GM19397 (cell line): Measurements from ENCODE around the gene KIR2DL3.
"Not testable (repeated sequence)": the region's sequence is repeated elsewhere in the genome, so short reads cannot be mapped to it uniquely, and the experiment has no call there.

Experiments
- ATAC-seq: cut with Tn5 transposase; IDR thresholded peaks from one replicate; pipeline ENCODE4 v1.9.1; 2021; ENCODE audit warnings: mild to moderate bottlenecking, moderate library complexity; ENCODE audit not compliant: unreplicated experiment

Gene KIR2DL3

DNA sequence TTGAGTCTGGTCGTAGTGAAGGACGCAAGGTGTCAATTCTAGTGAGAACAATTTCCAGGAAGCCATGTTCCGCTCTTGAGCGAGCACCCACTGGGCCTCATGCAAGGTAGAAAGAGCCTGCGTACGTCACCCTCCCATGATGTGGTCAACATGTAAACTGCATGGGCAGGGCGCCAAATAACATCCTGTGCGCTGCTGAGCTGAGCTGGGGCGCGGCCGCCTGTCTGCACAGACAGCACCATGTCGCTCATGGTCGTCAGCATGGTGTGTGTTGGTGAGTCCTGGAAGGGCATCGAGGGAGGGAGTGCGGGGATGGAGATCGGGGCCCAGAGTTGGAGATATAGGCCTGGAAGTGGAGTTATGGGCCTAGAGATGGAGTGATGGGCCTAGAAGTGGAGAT lies at the start of gene KIR2DL3:
Gene KIR2DL3 (plus strand): TSS at position 208 of the 400 bp plus-strand sequence. CDS start 33 bp downstream, at position 241.
- not testable (repeated sequence) for ATAC-seq

DNA sequence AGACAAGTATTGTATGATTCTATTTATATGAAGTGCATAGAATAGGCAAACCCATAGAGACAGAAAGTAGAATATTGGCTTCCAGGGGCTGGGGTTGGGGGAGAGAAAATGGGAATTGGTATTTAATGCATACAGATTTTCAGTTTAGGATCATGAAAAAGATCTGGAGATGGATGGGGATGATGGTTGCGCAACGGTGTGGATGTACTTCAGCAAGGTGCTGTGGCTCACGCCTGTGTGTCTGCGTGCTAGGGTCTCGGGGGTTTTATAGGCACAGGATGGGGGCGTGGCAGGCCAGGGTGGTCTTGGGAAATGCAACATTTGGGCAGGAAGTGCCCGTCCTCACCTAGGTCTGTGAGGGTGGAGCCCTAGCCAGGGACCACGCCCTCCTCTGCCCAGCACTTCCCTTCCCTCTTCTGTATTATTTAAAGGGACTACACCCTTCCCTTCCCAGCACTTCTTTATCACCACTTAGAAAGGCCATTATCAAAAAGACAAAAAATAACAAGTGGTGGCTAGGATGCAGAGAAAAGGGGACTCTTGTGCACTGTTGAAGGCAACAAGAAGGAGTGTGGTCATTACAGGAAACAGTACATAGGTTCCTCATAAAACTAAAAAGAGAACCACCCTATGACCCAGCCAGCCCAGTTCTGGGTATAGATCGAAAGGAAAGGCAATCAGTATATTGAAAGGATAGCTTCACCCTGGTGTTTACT lies 46.6 kb upstream of the KIR2DL3 start:
- no peak for ATAC-seq

DNA sequence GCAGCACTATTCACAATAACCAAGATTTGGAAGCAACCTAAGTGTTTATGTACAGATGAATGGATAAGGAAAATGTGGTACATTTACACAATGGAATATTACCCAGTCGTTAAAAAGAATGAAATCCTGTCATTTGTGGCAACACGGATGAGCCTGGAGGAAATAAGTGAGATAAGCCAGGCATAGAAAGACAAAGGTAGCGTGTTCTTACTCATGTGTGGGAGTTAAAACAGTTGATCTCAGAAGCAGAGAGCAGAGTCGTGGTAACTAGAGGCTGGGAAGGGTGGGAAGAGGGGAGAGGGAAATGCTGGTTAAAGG lies 46.1 kb upstream of the KIR2DL3 start:
- ATAC-seq: no peak

DNA sequence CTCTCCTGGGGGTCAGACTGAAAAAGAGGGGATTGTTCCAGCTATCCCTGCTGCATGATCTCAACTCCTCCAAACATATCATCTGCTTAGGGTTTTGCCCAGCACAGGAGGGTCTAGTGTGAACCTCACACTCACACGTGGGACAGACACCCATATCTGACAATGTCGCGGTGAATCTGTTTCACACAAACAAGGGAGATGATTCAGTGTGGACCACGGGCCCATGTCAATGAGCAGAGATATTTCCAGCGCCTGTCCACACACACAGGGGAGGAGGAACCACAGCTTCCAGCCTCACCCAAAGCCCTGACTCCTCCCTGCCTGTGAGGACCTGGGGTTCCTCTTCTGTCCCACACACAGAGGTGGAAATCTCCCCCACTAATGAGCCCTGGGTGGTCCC lies 43.7 kb upstream of the KIR2DL3 start:
- no peak for ATAC-seq

DNA sequence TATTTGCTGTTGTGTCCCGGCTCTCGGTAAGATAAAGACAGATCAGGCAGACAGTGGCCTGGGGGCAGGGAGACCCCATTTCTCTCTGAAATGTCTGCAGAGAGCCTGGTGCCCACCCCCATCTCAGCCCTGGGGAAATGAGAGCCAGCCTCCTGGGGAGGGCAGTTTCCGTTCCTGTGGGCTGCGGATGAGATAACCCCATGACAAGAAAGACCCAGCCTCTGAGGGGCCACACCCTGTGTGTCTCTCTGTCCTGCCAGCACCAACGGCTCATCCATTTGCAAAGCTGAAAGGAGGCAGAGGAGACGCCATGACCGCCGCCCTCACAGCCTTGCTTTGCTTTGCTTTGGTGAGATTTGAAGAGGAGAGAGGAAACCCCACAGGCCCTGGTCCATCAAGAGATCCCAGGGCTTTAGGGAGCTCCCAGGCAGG lies 42.2 kb upstream of the KIR2DL3 start:
- no peak for ATAC-seq

DNA sequence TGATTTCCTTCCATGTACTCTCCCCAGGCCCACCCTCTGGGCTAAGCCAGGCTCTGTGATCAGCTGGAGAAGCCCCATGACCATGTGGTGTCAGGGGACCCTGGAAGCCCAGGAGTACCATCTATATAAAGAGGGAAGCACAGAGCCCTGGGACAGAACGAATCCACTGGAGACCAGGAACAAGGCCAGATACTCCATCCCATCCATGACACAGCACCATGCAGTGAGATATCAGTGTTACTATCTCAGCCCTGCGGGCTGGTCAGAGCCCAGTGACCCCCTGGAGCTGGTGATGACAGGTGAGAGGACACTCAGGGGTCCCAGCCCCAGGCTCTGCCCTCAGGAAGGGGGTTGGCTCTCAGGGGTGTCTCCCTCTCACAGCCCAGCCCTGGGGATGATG lies 41.5 kb upstream of the KIR2DL3 start:
- no peak for ATAC-seq

DNA sequence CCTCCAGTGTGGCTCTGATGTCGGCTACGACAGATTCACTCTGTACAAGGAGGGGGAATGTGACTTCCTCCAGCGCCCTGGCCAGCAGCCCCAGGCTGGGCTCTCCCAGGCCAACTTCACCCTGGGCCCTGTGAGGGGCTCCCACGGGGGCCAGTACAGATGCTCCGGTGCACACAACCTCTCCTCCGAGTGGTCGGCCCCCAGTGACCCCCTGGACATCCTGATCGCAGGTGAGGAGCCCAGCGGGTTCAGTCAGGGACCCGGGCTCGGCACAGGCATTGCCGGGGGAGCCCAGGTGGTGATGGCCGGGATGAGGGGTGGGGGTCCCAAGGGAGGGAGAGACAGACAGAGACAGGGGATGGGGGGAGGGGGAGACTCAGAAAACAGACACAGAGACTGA lies 40.6 kb upstream of the KIR2DL3 start:
- ATAC-seq: not testable (repeated sequence)

DNA sequence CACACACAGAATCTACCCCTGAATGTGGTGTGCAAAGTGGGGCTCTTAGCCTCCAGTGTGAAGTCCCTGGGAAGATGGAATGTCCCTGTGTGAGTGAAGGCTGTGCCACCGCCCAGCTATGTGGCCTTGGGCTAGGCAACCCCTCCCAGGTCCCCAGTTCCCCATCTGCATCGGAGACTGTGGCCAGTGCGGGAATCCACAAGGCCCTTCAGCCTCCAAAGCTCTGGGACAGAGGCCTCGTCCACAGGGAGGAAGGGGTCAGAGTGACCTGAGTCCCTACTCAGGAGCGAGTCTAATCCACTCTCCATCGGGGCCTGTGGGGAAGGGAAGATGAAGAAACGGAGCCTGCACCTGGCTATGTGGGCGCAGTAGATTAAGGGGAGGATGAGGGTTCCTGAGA lies 33.4 kb upstream of the KIR2DL3 start:
- ATAC-seq: no peak

- no peak for ATAC-seq
These were observed 30.4 kb upstream of the KIR2DL3 start for GRCh38 chr19:54707962-54708361.

DNA sequence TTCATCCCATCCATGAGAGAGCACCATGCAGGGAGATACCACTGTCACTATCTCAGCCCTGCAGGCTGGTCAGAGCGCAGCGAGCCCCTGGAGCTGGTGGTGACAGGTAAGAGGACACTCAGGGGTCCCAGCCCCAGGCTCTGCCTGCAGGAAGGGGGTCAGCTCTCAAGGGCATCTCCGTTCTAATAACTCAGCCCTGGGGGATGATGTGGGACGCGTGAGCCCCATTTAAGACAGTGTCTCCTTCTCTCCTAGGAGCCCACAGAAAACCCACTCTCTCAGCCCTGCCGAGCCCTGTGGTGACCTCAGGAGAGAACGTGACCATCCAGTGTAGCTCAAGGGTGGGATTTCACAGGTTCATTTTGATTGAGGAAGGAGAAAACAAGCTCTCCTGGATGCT lies 29.5 kb upstream of the KIR2DL3 start:
- no peak for ATAC-seq

GRCh38 chr19:54709212-54709948 lies 28.9 kb upstream of the KIR2DL3 start:
- no peak for ATAC-seq

DNA sequence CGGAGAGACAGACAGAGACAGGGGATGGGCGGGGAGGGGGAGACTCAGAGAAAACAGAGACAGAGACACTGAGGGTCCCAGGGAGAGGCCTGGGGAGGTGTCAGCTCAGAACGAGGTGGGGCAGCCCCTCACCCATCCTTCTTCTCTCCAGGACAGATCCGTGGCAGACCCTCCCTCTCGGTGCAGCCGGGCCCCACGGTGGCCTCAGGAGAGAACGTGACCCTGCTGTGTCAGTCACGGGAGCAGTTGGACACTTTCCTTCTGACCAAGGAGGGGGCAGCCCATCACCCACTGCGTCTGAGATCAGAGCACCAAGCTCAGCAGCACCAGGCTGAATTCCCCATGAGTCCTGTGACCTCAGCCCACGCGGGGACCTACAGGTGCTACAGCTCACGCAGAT lies 28.4 kb upstream of the KIR2DL3 start:
- not testable (repeated sequence) for ATAC-seq

GRCh38 chr19:54724142-54724541 lies 14.2 kb upstream of the KIR2DL3 start, which contains the start of gene KIR3DL3:
KIR3DL3 (plus strand) TSS chr19:54724442; CDS start chr19:54724497, 55 bp downstream.
- no peak for ATAC-seq

DNA sequence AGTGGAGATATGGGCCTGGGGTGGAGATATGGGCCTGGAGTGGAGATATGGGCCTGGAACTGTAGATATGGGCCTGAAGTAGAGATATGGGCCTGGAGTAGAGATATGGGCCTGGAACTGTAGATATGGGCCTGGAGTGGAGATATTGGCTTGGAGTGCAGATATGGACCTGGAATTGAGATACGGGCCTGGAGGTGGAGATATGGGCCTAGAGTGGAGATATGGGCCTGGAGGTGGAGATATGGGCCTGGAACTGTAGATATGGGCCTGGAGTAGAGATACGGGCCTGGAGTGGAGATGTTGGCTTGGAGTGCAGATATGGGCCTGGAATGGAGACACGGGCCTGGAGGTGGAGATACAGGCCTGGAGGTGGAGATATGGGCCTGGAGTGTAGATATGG lies 13.7 kb upstream of the KIR2DL3 start:
- ATAC-seq: no peak

- no peak for ATAC-seq
These were observed 13.0 kb upstream of the KIR2DL3 start for GRCh38 chr19:54725321-54725720.

GRCh38 chr19:54727562-54727961 lies 10.8 kb upstream of the KIR2DL3 start:
- no peak for ATAC-seq

- no peak for ATAC-seq
These were observed 10.1 kb upstream of the KIR2DL3 start for GRCh38 chr19:54728167-54728566.

DNA sequence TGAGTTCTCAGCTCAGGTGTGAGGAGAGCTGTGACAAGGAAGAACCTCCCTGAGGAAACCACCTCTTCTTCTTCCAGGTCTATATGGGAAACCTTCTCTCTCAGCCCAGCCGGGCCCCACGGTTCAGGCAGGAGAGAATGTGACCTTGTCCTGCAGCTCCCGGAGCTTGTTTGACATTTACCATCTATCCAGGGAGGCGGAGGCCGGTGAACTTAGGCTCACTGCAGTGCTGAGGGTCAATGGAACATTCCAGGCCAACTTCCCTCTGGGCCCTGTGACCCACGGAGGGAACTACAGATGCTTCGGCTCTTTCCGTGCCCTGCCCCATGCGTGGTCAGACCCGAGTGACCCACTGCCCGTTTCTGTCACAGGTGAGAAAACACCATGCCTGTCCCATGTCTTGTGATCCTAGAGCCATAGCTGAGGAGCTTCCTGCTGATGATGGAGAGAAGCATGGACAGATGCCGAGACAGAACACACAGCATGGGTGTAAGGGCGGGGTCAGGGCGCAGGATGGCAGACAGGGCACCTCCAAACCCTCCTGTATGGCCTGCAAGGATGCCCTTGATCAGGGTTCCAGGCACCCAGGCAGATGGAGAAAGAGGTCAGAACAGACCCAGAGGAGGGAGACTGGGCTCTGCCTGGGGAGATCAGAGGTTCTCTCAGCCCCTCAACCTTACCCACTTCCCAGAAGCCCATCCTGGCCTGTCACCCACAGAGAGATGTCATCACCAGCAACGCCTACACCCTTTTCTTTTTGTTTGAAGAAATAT lies 8.7 kb upstream of the KIR2DL3 start:
- no peak for ATAC-seq

DNA sequence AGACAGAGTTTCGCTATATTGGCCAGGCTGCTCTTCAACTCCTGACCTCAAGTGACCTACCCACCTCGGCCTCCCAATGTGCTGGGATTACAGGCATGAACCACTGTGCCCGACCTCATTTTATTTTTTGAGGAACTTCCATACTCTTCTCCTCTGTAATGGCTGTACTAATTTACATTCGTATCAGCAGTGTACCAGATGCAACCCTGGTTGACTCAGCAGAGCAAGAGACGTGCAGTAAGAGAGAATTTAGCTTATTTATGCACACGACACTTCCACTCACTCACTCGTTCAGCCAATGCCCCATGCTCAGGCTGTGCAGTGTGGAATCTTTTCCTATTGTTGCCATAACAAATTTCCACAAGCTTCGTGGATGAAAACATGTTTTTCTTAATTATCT lies 7.1 kb upstream of the KIR2DL3 start:
- no peak for ATAC-seq

- no peak for ATAC-seq
These were observed 402 bp downstream of the KIR2DL3 start for GRCh38 chr19:54738715-54739114.

DNA sequence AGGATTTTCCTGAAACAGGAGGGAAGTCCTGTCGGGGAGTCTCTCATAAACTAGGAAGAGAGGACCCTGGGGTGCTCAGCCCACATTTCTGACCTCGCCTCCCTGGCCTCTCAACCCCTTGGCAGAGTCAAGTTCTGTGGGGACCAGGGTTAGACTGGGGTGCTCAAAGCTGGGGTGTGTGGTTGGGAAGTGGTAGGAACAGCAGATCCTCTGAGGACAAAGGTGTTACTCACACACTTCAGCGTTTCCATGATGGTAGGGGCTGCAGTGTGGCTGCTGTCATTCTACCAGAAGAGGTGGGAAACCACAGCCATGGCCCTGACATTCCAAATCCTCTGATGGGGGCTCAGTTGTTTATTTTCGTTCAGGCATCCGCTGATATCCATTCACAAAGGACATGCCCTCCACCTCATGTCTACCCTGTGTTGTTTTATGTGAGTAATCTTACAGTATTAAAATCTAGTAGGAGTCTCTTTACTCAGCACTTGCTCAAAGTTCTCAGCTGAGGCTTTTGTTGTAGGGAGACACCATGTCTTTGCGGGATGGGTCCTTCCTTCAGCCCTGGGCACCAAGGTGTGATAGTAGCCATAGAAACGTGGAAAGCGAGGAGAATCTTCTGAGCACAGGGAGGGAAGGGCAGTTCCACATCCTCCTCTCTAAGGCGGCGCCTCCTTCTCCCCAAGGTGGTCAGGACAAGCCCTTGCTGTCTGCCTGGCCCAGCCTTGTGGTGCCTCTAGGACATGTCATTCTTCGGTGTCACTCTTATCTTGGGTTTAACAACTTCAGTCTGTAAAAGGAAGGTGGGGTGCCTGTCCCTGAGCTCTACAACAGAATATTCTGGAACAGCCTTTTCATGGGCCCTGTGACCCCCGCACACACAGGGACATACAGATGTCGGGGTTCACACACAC lies 1.5 kb downstream of the KIR2DL3 start:
- ATAC-seq: no peak
